ENCODE results near the gene MAN1A1.

MAN1A1 gene

DNA sequence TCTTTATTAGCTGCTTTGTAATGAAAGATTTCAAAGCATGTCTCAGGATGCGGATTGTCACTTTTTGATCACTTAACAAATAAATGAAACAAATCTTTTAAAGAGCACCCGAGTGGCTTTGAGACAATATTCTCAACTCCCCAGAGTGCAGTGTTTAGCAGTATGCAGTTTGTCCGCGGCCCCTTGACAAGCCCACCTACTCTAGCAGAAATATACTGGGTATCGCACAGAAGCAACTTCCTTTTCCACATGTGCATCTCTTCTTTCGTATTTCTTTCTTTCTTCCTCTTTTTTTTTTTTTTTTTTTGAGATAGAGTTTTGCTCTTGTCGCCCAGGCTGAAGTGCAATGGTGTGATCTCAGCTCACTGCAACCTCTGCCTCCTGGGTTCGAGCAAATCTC is 186.6 kb downstream of the MAN1A1 start:
- peak overlapping the region in 2 of 3 experiments; percentile 64 to 81 for H3K27ac Mint-ChIP-seq
- H3K4me3 Mint-ChIP-seq, result no peak overlapping the region
- no peaks in the 10 kb centered on the region for H3K9me3 Mint-ChIP-seq
- H3K4me1 Mint-ChIP-seq, result peaks cover 24% of the 10 kb centered on the region
- no peaks in the 10 kb centered on the region for H3K36me3 Mint-ChIP-seq (ENCODE audit: low read depth)
- H3K27me3 Mint-ChIP-seq (ENCODE audit: low read depth), result peaks cover 11% of the 10 kb centered on the region
- TF ChIP-seq, protein P1, sequence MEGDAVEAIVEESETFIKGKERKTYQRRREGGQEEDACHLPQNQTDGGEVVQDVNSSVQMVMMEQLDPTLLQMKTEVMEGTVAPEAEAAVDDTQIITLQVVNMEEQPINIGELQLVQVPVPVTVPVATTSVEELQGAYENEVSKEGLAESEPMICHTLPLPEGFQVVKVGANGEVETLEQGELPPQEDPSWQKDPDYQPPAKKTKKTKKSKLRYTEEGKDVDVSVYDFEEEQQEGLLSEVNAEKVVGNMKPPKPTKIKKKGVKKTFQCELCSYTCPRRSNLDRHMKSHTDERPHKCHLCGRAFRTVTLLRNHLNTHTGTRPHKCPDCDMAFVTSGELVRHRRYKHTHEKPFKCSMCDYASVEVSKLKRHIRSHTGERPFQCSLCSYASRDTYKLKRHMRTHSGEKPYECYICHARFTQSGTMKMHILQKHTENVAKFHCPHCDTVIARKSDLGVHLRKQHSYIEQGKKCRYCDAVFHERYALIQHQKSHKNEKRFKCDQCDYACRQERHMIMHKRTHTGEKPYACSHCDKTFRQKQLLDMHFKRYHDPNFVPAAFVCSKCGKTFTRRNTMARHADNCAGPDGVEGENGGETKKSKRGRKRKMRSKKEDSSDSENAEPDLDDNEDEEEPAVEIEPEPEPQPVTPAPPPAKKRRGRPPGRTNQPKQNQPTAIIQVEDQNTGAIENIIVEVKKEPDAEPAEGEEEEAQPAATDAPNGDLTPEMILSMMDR (IDR thresholded peaks at IDR 0.05; ENCODE audit: unreplicated experiment in 3 of 3), result no peak

DNA sequence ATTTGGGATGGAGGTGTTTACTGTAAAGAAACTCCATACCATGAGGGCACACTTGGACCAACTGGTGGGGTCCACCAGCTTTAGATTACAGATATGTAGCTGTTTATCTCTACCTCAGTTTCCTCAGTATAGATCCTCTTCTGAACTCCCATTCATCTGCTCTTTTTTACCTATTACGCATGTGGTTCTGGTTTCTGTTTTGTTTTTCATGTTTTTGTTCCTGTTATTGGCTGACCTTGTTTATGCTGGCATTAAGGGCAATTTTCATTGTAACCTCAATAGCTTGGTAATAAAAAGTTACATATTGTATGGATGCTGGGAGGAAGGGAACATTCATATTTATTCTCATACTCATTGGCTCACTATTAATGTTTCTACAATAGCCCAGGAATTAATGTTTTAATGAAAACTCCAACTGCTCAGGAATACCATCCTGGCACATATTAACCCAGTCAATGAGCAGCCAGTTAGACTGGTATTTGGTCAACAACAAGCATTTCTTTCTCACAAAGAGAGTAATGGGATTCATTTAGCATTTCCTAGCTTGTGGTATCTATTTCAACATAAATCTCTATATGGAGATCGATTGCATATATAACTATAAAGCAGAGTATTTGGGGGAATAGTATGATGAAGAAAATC is 187.3 kb downstream of the MAN1A1 start:
- peaks cover 14% of the 10 kb centered on the region for H3K27me3 Mint-ChIP-seq (ENCODE audit: low read depth)
- no peaks in the 10 kb centered on the region for H3K9me3 Mint-ChIP-seq
- TF ChIP-seq, protein P1 (IDR thresholded peaks at IDR 0.05; ENCODE audit: unreplicated experiment in 3 of 3), result no peak
- no peaks in the 10 kb centered on the region for H3K36me3 Mint-ChIP-seq (ENCODE audit: low read depth)
- peak overlapping the region; percentile 4 to 81 (median 64) for H3K27ac Mint-ChIP-seq
- no peak overlapping the region for H3K4me3 Mint-ChIP-seq
- H3K4me1 Mint-ChIP-seq, result peaks cover 24% of the 10 kb centered on the region

DNA sequence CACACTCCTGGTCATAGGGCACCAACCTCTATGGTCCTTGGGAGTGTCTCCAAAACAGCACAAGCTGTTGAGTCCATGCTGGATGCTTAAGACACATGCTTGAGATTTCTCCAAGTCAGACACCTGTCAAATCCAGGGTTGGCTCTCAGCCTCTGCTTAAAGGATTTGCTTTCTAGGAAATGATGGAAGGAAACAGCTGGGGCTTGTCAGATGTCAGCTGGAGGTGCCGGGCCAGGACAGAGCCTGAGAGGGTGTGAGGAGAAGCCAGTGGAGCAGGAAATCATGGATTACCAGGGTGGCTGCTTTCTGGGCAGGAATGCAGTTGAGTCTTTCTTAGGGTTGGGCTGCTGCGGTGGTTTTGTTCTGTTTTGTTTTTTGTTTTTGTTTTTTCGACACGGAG is 188.1 kb downstream of the MAN1A1 start:
- H3K36me3 Mint-ChIP-seq (ENCODE audit: low read depth), result no peaks in the 10 kb centered on the region
- H3K4me3 Mint-ChIP-seq, result no peak overlapping the region
- TF ChIP-seq, protein P1 (IDR thresholded peaks at IDR 0.05; ENCODE audit: unreplicated experiment in 3 of 3), result no peak
- H3K27me3 Mint-ChIP-seq (ENCODE audit: low read depth), result peaks cover 16% of the 10 kb centered on the region
- H3K4me1 Mint-ChIP-seq, result peaks cover 24% of the 10 kb centered on the region
- peak overlapping the region; percentile 21 to 83 (median 51) for H3K27ac Mint-ChIP-seq
- no peaks in the 10 kb centered on the region for H3K9me3 Mint-ChIP-seq

DNA sequence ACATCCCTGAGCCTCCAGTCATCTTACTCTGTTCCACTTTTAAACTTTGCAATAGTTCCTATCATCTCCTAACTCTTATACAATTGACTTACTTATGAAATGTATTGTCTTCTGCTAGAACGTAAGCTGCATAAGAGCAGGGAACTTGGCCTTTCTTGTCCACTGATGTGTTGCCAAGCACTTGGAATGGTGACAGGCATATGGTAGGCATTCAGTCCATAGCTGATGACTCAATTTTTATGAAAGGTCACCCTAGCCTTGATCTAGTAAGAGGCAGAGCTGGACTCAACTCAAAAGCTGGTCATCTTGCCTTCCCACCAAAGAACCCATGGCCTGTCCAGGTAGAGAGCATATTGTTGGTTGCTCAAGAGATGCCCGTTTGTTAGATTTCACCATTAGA is 188.7 kb downstream of the MAN1A1 start:
- no peaks in the 10 kb centered on the region for H3K36me3 Mint-ChIP-seq (ENCODE audit: low read depth)
- H3K9me3 Mint-ChIP-seq, result no peaks in the 10 kb centered on the region
- H3K27ac Mint-ChIP-seq, result no peak overlapping the region
- H3K4me3 Mint-ChIP-seq, result no peak overlapping the region
- peaks cover 12% of the 10 kb centered on the region for H3K27me3 Mint-ChIP-seq (ENCODE audit: low read depth)
- peaks cover 24% of the 10 kb centered on the region for H3K4me1 Mint-ChIP-seq
- TF ChIP-seq, protein P1 (IDR thresholded peaks at IDR 0.05; ENCODE audit: unreplicated experiment in 3 of 3), result no peak

DNA sequence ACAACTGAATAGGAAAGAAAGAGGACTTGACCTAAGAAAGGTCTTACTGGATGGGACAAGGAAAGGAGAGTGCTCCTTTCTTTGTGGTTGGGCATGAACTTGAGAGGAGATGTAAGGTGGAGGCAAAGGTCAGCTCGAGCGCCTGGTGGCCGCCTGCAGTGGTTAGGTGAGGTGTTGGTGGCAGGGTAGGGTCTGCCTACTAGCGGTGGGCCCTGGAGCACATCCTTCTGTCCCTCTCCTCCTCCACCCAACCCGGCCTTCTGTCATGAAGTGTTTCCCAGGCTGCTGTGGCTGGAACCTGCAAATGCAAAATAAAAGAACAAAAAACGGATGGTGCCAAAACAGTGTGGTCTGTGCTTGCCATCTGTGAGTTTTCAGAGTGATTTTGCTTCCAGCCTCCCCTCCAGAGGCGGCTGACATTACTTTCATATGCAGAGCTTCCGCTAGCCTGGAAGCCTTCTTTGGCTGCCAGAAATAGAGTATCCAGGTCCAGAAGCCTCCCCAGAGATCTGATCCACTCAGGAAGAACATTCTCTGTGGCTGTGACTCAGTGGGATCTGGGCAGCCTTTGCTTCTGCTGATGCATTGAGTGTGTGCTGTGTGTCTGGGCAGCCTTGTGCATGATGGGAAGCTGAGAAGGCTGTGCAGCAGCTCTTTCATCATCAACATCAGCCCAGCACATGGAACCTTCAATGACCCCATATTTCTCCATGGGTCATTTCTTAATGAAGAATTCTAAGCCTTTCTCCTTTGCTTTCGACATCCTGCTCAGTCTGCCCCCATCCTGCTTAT is 191.3 kb downstream of the MAN1A1 start:
- Mint-ChIP-seq H3K4me3 (no peak overlapping the region), H3K27ac (no peak overlapping the region), H3K36me3 (ENCODE audit: low read depth) (no peaks in the 10 kb centered on the region), H3K4me1 (peaks cover 17% of the 10 kb centered on the region), H3K27me3 (ENCODE audit: low read depth) (peaks cover 10% of the 10 kb centered on the region), H3K9me3 (no peaks in the 10 kb centered on the region)
- TF ChIP-seq, protein P1 (IDR thresholded peaks at IDR 0.05; ENCODE audit: unreplicated experiment in 3 of 3), result no peak

DNA sequence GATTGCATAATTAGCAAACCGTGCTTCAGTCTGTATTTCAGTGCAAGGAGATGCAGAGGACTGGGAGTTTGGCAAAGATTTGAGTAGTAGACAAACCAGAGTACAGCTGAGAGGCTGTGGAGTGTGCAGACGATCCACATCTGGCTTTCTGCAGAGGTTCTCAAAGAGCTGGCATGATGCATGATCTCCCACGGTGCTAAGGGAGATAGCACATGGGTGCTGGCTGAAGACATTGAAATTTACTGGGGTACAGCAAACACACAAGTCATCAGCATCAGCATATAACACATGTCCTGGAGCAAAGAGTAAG is 192.1 kb downstream of the MAN1A1 start:
- TF ChIP-seq, protein P1 (IDR thresholded peaks at IDR 0.05; ENCODE audit: unreplicated experiment in 3 of 3), result no peak
- H3K36me3 Mint-ChIP-seq (ENCODE audit: low read depth), result no peaks in the 10 kb centered on the region
- no peak overlapping the region for H3K27ac Mint-ChIP-seq
- H3K27me3 Mint-ChIP-seq (ENCODE audit: low read depth), result peaks cover 10% of the 10 kb centered on the region
- no peaks in the 10 kb centered on the region for H3K9me3 Mint-ChIP-seq
- peaks cover 12% of the 10 kb centered on the region for H3K4me1 Mint-ChIP-seq
- H3K4me3 Mint-ChIP-seq, result no peak overlapping the region
